Breast epithelium (tissue), 3 donors: ENCODE results near the gene FUBP3.

Source experiments
- CTCF ChIP-seq, 3 donors: fragments of 450-650 bp; IDR thresholded peaks; one replicate each; pipeline ENCODE4 v1.5.1; 2016 to 2017; ENCODE audit warnings: antibody characterized with exemption in 3 of 3, mild to moderate bottlenecking in 3 of 3, moderate library complexity in 3 of 3
- POLR2A ChIP-seq: fragments of 450-650 bp; IDR thresholded peaks from one replicate; pipeline ENCODE4 v1.6.1; 2016; ENCODE audit warnings: antibody characterized with exemption, mild to moderate bottlenecking, moderate library complexity
- POLR2AphosphoS5 ChIP-seq, 3 donors: sonication (generic); formaldehyde crosslinking; IDR thresholded peaks; one replicate each; pipeline ENCODE4 v1.6.1; 2017; ENCODE audit warnings: antibody characterized with exemption in 3 of 3

- TF ChIP-seq CTCF (IDR thresholded peaks at IDR 0.05) (no peak), POLR2A (no peak), POLR2AphosphoS5 (IDR thresholded peaks at IDR 0.05) (no peak)
Measured at GRCh38 chr9:130575514-130575913, 3.9 kb upstream of the FUBP3 start.
